GM18508 (cell line): ENCODE data around the gene STKLD1.
"Not testable (repeated sequence)": the region's sequence is repeated elsewhere in the genome, so short reads cannot be mapped to it uniquely, and the experiment has no call there.

Source experiments
- ATAC-seq: cut with Tn5 transposase; IDR thresholded peaks from one replicate; pipeline ENCODE4 v1.9.1; 2021; ENCODE audit warnings: moderate number of reproducible peaks; ENCODE audit not compliant: insufficient read depth, unreplicated experiment

The STKLD1 gene

DNA sequence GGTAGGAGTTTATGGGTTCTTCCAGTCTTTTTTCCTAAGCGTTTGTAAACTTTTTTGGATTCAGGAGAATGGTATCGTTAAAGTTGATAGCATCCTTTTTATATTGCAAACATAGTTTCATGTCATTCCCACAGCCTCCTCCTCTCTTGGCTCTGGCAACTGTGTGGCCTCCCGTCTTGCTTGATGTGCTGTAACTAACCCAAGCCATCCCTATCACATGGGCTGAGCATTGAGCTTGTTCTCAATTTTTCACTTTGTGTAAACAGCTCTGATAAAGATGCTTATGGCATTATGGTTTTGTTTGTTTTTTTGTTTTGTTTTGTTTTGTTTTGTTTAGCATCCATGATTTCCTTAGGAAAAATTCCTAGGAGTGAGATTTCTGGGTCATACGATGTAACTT is 4.6 kb downstream of the STKLD1 start:
- no peak for ATAC-seq

DNA sequence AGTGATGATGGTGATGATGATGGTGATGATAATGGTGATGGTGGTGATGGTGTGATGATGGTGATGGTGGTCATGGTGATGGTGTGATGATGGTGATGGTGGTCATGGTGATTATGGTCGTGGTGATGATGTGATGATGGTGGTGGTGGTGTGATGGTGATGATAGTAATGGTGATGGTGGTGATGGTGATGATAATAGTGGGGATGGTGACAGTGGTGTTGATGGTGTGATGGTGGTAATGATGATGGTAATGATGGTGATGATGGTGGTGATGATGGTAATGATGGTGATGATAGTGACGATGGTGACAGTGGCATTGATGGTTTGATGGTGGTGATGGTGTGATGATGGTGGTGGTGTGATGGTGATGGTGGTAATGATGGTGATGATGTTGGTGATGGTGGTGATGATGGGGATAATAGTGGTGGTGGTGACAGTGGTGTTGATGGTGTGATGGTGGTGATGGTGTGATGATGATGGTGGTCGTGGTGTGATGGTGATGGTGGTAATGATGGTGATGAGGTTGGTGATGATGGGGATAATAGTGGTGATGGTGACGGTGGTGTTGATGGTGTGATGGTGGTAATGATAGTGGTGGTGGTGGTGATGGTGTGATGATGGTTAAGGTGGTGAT is 6.5 kb downstream of the STKLD1 start:
- no peak for ATAC-seq

DNA sequence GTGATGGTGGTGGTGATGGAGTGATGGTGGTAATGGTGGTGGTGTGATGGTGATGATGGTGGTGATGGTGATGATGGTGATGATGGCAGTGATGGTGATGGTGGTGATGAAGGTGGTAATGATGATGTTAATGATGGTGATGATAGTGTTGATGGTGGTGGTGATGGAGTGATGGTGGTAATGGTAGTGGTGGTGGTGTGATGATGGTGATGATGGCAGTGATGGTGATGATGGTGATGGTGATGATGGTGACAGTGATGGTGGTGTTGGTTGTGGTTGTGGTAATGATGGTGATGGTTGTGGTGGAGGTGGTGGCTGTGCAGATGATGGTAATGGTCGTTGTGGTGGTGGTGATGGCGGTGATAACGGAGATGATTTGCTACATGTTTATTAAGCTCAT is 7.3 kb downstream of the STKLD1 start:
- ATAC-seq, result no peak

DNA sequence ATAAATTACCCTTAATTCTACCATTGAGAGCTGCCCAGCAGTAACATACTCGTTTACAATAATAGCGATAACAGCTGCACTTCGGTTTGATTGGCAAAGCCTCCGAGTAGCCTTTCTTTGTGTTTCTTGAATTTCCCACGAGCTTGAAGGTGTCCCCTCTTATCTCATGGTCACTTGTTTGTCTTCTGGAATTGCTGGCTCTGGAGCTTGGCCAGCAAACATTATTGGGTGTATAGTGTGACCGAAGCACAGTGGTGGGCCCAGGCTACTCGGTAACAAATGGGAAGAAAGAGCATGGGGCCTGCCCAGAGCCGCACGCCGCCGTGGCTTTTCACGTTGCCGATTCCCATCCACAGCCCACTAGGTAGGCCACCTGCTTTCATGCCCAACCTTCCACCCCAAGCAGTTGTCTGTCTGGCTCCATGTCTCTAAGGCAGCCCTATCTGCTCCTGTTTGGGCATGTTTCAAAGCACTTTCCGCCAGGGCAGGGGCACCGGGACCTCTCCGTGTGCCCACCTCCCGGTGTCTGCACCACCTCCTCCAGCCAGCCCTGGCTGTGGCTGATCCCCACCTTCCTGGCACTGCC is 8.7 kb downstream of the STKLD1 start:
- ATAC-seq, result no peak

DNA sequence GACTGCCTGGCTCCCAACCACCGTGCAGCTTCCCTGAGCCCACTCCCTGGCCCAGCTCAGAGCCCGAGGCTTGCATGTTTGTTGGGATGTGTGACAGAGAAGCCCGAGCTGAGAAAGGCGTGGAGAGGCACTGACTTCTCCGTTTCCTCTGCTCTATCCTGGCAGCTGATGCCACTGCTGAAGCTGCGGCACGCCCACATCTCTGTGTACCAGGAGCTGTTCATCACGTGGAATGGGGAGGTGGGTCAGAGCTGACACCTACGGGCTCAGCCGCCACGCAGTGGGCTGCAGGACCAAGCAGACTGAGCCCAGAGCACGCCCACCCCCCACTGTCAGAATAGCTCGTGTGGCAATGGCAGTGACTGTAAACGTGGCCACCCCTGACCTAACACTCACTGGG is 9.3 kb downstream of the STKLD1 start:
- no peak for ATAC-seq

DNA sequence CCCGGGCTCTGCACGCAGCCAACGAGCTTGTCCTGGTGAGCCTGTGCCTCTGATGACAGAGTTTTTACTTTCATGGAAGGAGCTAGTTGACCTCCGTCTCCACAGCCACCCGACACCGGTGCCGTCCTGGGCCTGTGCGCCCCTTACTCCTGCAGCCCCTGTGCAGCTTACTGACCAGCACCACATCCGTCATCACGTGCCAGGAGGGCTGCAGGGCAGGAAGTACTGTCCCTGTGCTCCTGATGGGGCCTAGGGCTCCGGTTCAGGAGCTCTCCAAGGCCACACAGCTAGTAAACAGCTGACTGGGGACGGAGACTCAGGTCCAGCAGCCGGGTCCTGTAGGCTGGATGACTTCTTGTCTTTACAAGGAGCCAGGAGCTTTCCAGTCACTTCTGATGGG is 10.2 kb downstream of the STKLD1 start:
- ATAC-seq, result no peak

DNA sequence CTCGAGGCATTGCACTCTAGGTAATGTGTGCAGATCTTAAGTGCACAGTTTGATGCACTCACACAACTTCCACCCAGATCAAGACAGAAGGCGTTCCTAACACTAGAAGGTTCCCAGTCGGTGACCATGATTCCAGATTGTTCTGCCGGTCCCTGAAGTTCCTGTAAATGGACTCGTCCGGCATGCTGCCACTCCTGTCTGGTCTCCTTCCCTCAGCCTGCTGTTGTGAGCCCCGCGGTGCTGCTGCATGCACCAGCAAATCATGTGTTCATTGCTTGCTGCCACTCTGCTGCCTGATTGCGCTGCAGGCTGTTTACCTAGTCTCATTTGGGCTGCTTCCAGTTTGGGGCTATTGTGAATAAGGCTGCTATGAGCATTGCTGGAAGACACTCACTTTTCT is 11.5 kb downstream of the STKLD1 start:
- ATAC-seq, result no peak

DNA sequence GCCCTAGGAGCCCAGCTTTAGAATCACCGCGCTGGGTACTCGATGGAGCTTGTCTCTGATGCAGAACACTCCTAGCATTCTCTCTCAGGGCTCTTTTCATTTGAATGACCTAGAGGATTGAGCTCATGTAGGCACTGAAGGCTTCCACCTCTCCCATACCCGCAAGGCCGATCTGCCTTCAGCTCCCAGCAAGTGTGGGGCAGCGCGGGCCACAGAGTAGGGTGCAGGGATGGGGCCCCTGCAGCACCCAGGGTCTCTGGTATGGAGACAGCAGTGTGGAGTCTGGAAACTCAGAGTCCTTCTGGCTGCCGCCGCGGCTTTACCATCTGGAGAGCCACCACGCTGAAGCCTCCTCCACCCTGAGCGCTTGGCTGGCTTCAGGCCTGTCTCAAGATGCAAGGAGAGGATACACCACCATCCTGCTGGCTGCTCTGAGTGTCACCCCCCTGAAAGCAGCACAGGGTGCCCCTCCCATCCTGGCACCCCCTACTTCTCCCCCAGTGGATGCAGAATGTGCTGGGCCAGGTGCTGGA is 12.9 kb downstream of the STKLD1 start:
- no peak for ATAC-seq

DNA sequence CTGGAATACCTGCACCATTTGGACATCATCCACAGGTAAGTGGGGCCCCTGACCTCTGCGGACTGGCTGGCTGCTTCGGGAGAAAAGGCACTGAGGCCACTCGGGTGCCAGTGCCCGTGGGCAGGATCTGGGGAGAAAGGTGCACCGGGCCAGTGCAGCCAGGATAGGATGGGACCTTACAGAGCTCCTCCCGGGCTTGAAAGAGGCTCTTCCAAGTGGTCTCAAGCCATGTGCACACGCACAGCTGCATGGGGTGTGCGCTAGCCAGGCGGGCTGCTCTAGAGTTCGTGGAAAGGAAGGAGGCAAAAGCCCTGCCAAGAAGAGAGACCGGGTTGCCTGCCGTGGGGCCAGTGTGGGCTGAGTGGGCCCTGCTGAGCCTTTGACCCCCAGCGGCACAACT is 13.4 kb downstream of the STKLD1 start:
- no peak for ATAC-seq

DNA sequence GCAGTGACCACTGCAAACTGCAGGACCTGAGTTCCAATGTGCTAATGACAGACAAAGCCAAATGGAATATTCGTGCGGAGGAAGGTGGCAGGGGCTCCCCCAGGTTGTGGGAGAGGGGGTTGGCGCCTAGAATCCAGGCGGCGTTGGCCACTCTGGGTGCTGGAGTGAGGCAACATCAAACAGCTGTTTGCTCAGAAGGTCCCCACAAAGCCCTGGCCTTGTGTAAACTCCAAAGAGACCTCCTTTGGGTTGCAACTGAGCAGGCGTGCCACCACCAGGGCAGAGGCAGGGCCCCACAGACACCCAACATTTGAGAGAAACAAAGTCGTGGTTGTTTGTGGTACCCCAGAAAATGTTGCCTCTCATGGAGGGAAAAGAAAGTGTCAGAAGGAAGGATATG is 14.5 kb downstream of the STKLD1 start:
- ATAC-seq, result no peak

DNA sequence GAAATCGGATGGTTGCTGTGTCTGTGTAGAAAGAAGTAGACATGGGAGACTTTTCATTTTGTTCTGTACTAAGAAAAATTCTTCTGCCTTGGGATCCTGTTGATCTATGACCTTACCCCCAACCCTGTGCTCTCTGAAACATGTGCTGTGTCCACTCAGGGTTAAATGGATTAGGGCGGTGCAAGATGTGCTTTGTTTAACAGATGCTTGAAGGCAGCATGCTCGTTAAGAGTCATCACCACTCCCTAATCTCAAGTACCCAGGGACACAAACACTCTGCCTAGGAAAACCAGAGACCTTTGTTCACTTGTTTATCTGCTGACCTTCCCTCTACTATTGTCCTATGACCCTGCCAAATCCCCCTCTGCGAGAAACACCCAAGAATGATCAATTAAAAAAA is 15.3 kb downstream of the STKLD1 start:
- ATAC-seq, result not testable (repeated sequence)

DNA sequence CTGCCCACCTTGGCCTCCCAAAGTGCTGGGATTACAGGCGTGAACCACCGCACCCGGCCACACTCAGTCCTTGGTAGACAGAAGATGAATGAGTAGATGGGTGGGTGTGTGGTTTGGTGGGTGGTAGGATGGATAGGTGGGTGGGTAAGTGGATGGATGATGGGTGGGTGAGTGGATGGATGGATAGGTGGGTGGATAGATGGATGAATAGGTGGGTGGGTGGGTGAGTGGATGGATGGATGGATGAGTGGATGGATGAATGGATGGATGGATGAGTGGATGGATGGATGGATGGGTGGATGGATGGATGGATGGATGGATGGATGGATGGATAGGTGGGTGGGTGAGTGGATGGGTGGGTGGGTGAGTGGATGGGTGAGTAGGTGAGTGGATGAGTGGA is 16.1 kb downstream of the STKLD1 start:
- ATAC-seq, result not testable (repeated sequence)

DNA sequence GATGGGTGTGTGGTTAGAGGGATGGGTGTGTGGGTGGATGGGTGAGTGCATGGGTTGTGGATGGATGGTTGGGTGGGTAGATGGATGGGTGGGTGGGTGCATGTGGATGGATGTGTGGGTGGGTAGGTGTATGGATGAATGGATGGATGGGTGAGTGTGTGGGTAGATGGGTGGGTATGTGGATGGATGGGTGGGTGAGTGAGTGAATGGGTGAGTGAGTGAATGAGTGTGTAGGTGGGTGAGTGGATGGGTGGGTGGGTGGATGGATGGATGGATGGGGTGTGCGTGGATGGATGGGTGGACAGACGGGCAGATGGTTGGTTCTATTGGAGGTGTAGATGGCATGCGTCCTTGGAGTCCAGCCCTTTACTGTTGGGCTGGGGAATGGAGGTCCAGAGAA is 17.2 kb downstream of the STKLD1 start:
- no peak for ATAC-seq

DNA sequence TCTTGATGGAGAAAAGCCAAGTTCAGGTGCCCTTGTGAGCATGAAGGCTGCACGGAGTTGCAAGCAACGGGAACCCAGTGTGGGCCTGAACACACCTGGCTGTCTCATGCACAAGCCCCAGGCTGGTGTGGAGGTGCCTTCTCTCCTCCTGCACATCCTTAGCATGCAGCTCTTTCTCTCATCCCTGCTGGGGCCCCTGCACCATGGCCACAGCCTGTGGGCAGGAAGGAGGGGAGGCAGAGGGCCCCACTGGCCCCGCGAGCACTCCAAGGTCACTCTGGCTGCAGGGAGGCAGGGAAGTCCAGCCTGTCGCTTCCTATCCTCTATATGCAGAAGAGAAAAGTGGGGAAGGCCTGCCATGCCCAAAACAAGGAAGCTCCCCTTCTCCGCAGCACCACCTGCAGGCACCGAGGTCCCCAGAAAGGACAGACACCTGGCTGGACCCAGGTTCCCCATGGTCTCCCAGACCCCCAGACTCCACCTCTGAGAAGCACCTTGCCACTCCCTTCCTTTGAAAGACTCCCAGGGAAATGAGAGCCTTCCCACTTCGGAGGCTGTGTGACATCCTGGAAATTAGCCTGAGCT is 18.6 kb downstream of the STKLD1 start:
- ATAC-seq, result no peak

DNA sequence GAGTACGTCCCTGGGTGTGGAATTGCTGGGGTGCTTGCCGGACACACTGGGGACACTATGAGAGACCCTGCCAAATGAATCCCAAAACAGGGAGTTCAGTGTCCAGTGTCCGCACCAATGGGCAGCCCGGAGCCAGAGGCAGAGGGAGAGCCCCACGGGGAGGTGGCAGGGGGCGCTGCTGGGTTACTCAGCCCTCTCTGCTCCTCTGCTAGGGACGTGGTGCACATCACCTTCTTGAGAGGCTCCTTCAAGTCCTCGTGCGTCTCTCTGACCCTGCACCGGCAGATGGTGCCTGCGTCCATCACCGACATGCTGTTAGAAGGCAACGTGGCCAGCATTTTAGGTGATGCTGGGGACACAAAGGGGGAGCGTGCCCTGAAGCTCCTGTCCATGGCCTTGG is 20.8 kb downstream of the STKLD1 start:
- no peak for ATAC-seq

DNA sequence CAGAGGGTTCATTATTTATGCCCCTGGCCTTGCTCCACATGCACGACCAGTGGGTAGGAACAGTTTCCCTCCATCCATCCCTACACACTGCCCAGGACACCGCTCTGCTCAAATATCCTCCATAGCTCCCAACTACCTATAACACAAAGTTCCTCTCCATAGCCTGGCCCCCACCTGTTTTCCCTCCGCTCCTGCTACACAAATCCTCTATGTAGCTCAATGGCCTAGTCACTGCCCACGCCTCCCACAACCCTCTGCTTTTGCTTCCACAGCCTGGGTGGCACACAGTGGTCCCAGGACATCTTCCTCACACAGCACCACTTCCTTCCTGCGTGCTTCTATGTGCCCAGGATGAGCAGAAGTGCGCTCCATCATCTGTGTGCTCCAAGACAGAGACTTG is 21.2 kb downstream of the STKLD1 start:
- no peak for ATAC-seq

DNA sequence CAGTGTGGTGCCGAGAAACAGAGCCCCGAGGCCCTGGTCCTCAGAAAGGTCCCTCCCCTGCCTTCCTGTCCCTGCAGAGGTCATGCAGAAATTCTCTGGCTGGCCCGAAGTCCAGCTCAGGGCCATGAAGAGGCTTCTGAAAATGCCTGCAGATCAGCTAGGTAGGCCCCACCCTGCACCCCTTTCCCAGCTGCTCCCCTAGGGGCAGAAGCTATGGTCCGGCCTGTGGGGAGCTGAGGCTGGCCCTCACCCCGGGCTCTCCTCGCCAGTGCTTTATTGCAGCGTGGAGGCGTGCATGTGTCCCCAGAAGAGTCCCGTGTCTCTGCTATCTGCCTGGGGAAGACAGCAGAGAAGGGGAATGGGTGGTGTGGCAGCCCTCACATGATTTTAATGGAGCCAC is 21.7 kb downstream of the STKLD1 start:
- no peak for ATAC-seq

DNA sequence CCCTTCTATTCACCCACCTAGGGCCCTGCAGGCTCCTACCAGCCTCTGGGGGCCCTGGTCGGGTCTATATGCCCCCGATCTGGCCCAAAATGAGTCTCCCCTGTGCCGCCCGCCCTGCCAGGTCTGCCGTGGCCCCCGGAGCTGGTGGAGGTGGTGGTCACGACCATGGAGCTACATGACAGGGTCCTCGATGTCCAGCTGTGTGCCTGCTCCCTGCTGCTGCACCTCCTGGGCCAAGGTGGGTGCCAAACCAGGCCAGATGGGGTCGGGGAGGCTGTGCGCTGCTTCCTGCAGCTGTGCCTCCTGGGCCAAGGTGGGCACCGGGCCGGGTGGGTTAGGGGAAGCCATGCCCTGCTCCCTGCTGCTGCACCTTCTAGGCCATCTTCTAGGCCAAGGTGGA is 24.1 kb downstream of the STKLD1 start:
- no peak for ATAC-seq

DNA sequence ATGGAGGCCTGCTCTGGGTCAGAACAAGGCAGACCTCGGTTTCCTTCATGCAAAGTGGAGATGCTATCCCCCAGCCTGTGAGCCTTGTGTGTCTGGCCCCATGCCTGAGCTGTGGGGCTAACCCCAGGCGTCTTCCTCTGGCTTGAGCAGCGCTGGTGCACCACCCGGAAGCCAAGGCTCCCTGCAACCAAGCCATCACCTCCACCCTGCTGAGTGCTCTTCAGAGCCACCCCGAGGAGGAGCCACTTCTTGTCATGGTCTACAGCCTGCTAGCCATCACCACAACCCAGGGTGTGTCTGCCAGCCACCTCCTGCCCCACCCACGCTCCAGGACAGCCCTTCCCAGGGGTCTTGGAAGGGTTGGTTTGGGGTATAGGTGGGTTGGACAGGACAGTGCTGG is 25.4 kb downstream of the STKLD1 start:
- no peak for ATAC-seq

DNA sequence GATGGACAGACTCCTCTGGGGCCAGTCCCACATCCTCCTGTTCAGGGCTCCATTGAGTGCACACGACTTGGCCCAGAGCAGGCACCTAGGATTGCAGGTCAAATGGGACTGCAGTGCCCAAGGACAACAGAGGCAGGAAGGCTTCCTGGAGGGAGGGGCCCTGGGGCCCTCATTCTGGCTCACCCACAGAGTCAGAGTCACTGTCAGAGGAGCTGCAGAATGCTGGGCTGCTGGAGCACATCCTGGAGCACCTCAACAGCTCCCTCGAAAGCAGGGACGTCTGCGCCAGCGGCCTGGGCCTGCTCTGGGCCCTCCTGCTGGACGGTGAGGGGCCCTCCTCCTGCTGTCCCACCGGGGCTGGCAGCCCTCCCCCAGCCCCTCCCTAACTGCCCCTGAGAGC is 26.5 kb downstream of the STKLD1 start:
- ATAC-seq, result no peak

DNA sequence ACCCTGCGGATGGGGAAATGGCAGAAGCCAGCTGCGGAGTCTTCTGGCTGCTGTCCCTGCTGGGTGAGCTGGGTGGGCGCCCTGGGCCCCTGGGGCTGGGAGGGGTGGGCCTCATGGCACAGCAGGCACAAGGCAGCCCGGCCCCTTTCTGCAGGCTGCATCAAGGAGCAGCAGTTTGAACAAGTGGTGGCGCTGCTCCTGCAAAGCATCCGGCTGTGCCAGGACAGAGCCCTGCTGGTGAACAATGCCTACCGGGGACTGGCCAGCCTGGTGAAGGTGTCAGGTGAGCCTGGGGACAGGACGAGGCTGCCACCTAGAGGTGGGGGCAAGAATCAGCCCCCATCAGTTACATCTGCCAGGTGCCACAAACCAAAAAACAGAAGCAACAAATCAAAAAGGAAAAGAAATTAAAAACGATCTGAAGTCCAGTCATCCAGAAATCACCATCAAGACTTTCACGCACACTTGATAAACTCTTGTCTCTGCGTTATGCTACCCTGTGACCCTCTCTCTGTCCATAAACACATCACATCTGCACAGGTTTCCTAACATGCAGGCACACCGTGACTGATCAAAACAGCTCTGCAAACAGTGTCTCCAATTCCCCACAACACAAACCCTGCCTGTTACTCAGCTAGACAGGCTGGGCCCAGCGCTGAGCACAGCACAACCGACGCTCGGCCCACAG is 27.7 kb downstream of the STKLD1 start:
- no peak for ATAC-seq
